Naive B cell (primary cell): ENCODE measurements around the gene TUBGCP2. TPM values are rescaled to one million over a fixed set of nuclear protein-coding genes. Genes with fewer than 3 reads are reported as not detected.
"Not testable (repeated sequence)": the region's sequence is repeated elsewhere in the genome, so short reads cannot be mapped to it uniquely, and the experiment has no call there.

ENCODE experiments used
- ATAC-seq, 2 donors: fragments of 150-1000 bp; cut with Tn5 transposase; 2 replicates each; pipeline ENCODE4 v1.10.0; 2021; ENCODE audit warnings: low read depth in 2 of 2, mild to moderate bottlenecking in 2 of 2, moderate library complexity in 2 of 2
- DNase-seq: peaks from one replicate; pipeline ENCODE4 v3.0.0; 2022
- H3K27ac Mint-ChIP-seq, 6 donors: one replicate each; pipeline ENCODE4 v1.8.0; 2020 to 2022; ENCODE audit warnings: mild to moderate bottlenecking in 6 of 6, mixed read lengths in 6 of 6, moderate library complexity in 5 of 6, inconsistent platforms in 2 of 6
- H3K27me3 Mint-ChIP-seq, 3 donors: one replicate each; pipeline ENCODE4 v1.8.0; 2021 to 2022; ENCODE audit warnings: mixed read lengths in 3 of 3, mild to moderate bottlenecking in 1 of 3
- H3K36me3 Mint-ChIP-seq, 2 donors: one replicate each; pipeline ENCODE4 v1.8.0; 2020 to 2022; ENCODE audit warnings: mixed read lengths in 2 of 2, inconsistent platforms in 1 of 2, mild to moderate bottlenecking in 1 of 2
- H3K4me1 Mint-ChIP-seq, 3 donors: one replicate each; pipeline ENCODE4 v1.8.0; 2020 to 2022; ENCODE audit warnings: mixed read lengths in 3 of 3, inconsistent platforms in 1 of 3, mild to moderate bottlenecking in 1 of 3, moderate library complexity in 1 of 3
- H3K4me3 Mint-ChIP-seq, 8 donors: one replicate each; pipeline ENCODE4 v1.8.0; 2020 to 2022; ENCODE audit warnings: mild to moderate bottlenecking in 8 of 8, mixed read lengths in 8 of 8, moderate library complexity in 8 of 8, inconsistent platforms in 2 of 8
- H3K9me3 Mint-ChIP-seq, 7 donors: one replicate each; pipeline ENCODE4 v1.8.0; 2020 to 2022; ENCODE audit warnings: mixed read lengths in 7 of 7, mild to moderate bottlenecking in 5 of 7, inconsistent platforms in 2 of 7, moderate library complexity in 1 of 7
- polyA plus RNA-seq, 6 donors: library from polyadenylated mRNA; unstranded; fragments of 300-500 nt; fragmentation: Illumina TruSeq; gene quantifications; one replicate each; pipeline ENCODE4 v1.2.3, GENCODE V29; 2021; ENCODE audit warnings: low read depth in 6 of 6

Gene TUBGCP2
- polyA plus RNA-seq, 6 donors from 2014 or later = 19.6 to 36.2 (median 25.9) TPM

- H3K27ac Mint-ChIP-seq = no peak overlapping the region
- ATAC-seq (no peak), DNase-seq (no peak)
- peaks cover 22 to 67% (median 47%) of the 10 kb centered on the region in 3 donors for H3K27me3 Mint-ChIP-seq
- peaks cover 0 to 4% (median 0%) of the 10 kb centered on the region in 7 donors for H3K9me3 Mint-ChIP-seq
- peaks cover 15 to 25% (median 20%) of the 10 kb centered on the region in 3 donors for H3K4me1 Mint-ChIP-seq
- no peaks in the 10 kb centered on the region for H3K36me3 Mint-ChIP-seq
- H3K4me3 Mint-ChIP-seq = peak overlapping the region in 7 of 8 donors; percentile 41 to 86 (median 65)
Measured at GRCh38 chr10:133326223-133326551, 17.5 kb upstream of the TUBGCP2 start.

DNA sequence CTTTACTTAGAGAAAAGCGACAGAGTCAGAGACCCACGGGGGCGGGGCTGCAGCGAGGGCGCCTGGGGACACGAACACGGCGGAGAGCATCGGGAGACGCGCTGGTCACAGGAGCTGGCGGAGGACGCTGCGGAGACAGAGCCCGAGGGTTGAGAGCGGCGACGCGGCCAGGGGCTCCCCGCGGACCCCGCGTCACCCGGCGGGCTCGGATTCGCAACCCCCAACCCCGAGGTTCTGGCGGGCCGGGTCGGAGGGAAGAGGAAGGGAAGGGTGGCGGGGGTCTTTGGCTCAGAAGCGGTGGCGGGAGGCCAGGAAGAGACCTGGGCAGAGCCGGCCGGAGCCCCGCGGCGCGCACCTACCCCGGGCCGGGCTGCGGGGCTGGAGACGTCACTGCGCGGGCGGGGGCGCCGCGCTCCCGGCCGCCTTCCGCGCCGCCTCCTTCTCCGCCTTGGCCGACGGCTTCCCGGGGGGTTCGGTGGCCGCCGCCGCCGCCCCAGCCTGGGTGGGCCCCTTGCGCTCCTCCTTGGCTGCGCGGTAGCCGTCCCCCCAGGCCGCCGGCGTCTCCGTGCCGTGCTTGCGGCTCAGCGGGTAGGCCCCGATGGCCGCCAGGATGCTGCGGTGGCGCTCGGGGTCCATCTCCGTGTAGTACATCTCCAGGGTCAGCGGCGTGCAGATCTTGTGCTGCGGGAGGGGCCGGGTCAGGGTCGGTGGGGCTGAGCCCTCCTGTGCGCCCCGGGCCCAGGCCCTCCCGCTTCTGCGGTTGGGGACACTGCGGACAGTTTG, 17.0 kb upstream of the TUBGCP2 start:
- Mint-ChIP-seq H3K27ac (peak overlapping the region in 1 of 6 donors; percentile 96), H3K4me3 (peak overlapping the region; percentile 59 to 86 (median 80)), H3K36me3 (no peaks in the 10 kb centered on the region), H3K9me3 (peaks cover 0 to 5% (median 0%) of the 10 kb centered on the region in 7 donors), H3K4me1 (peaks cover 15 to 25% (median 18%) of the 10 kb centered on the region in 3 donors), H3K27me3 (peaks cover 22 to 63% (median 47%) of the 10 kb centered on the region in 3 donors)
- no peak for ATAC-seq
- no peak for DNase-seq

GRCh38 chr10:133324857-133325260, 16.2 kb upstream of the TUBGCP2 start:
- peaks cover 3 to 9% (median 5%) of the 10 kb centered on the region in 7 donors for H3K9me3 Mint-ChIP-seq
- DNase-seq = no peak

DNA sequence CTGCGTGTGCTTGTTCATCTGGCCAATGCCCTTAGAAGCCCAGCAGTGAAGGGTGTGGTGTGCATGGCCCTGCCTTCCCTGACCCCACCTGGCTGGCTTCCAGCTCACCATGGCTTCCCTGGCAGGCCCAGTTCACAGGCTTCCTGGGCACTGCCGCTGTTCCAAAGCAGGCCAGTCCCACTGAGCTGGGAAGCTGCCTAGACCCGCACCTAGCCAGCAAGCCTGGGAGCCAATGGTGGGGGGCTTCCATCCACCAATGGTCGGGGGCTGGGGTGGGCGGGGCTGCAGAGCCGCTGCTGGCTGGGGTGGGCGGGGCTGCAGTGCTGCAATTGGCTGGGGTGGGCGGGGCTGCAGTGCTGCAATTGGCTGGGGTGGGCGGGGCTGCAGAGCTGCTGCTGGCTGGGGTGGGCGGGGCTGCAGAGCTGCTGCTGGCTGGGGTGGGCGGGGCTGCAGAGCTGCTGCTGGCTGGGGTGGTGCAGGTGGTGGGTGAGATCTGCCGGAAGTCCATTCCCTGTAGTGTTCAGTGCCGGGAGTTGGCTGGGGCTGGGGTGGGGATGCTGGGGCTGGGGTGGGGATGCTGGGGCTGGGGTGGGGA, 15.6 kb upstream of the TUBGCP2 start:
- peaks cover 26 to 66% (median 57%) of the 10 kb centered on the region in 3 donors for H3K27me3 Mint-ChIP-seq
- H3K4me3 Mint-ChIP-seq = peak overlapping the region in 1 of 8 donors; percentile 86
- peak; percentile 81 to 84 for ATAC-seq
- peaks cover 14 to 20% (median 15%) of the 10 kb centered on the region in 3 donors for H3K4me1 Mint-ChIP-seq
- H3K36me3 Mint-ChIP-seq = no peaks in the 10 kb centered on the region
- peaks cover 3 to 9% (median 5%) of the 10 kb centered on the region in 7 donors for H3K9me3 Mint-ChIP-seq
- no peak overlapping the region for H3K27ac Mint-ChIP-seq
- DNase-seq = peak; percentile 43

More at GRCh38 chr10:133324857-133325260, 16.2 kb upstream of the TUBGCP2 start:
- H3K4me3 Mint-ChIP-seq = peak overlapping the region in 7 of 8 donors; percentile 9 to 86 (median 66)
- peaks cover 13 to 22% (median 16%) of the 10 kb centered on the region in 3 donors for H3K4me1 Mint-ChIP-seq
- peaks cover 27 to 66% (median 55%) of the 10 kb centered on the region in 3 donors for H3K27me3 Mint-ChIP-seq
- H3K27ac Mint-ChIP-seq = no peak overlapping the region
- no peaks in the 10 kb centered on the region for H3K36me3 Mint-ChIP-seq
- ATAC-seq = peak; percentile 32 to 35

- not testable (repeated sequence) for DNase-seq, ATAC-seq, H3K9me3 Mint-ChIP-seq, H3K27ac Mint-ChIP-seq, H3K36me3 Mint-ChIP-seq
- H3K4me3 Mint-ChIP-seq = peak overlapping the region in 1 of 8 donors; percentile 22
- peaks cover 23 to 56% (median 50%) of the 10 kb centered on the region in 3 donors for H3K27me3 Mint-ChIP-seq
- peaks cover 16 to 27% (median 20%) of the 10 kb centered on the region in 3 donors for H3K4me1 Mint-ChIP-seq
Measured at GRCh38 chr10:133322064-133322709, 13.5 kb upstream of the TUBGCP2 start.

- H3K9me3 Mint-ChIP-seq, H3K36me3 Mint-ChIP-seq, DNase-seq, H3K27ac Mint-ChIP-seq, ATAC-seq, H3K4me3 Mint-ChIP-seq: not testable (repeated sequence)
- H3K27me3 Mint-ChIP-seq = peaks cover 15 to 44% (median 37%) of the 10 kb centered on the region in 3 donors
- H3K4me1 Mint-ChIP-seq = peaks cover 13 to 23% (median 15%) of the 10 kb centered on the region in 3 donors
Measured at GRCh38 chr10:133320852-133321422, 12.3 kb upstream of the TUBGCP2 start.

- Mint-ChIP-seq H3K4me3 (peak overlapping the region in 6 of 8 donors; percentile 39 to 80 (median 56)), H3K27ac (peak overlapping the region in 1 of 6 donors; percentile 18), H3K27me3 (peaks cover 11 to 35% (median 25%) of the 10 kb centered on the region in 3 donors), H3K4me1 (peaks cover 15 to 24% (median 16%) of the 10 kb centered on the region in 3 donors), H3K9me3 (peaks cover 3 to 9% (median 6%) of the 10 kb centered on the region in 7 donors), H3K36me3 (no peaks in the 10 kb centered on the region)
- ATAC-seq (peak; percentile 90 to 92), DNase-seq (peak; percentile 52)
Measured at GRCh38 chr10:133318494-133319127, 9.9 kb upstream of the TUBGCP2 start.

DNA sequence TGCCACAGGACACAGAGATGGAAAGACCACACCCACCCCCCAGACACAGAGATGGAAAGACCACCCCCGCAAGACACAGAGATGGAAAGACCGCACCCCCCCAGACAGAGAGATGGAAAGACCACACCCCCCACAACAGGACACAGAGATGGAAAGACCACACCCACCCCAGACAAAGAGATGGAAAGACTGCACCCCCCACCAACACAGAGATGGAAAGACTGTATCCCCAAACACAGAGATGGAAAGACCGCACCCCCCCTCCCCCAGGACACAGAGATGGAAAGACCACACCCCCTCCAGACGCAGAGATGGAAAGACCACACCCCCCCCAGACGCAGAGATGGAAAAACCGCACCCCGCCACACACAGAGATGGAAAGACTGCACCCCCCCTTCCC, 8.1 kb upstream of the TUBGCP2 start:
- no peak for DNase-seq
- no peaks in the 10 kb centered on the region for H3K36me3 Mint-ChIP-seq
- H3K27ac Mint-ChIP-seq = no peak overlapping the region
- ATAC-seq = no peak
- peaks cover 11 to 20% (median 19%) of the 10 kb centered on the region in 3 donors for H3K27me3 Mint-ChIP-seq
- H3K4me1 Mint-ChIP-seq = peaks cover 15 to 24% (median 16%) of the 10 kb centered on the region in 3 donors
- H3K9me3 Mint-ChIP-seq = peaks cover 3 to 8% (median 5%) of the 10 kb centered on the region in 7 donors
- no peak overlapping the region for H3K4me3 Mint-ChIP-seq

DNA sequence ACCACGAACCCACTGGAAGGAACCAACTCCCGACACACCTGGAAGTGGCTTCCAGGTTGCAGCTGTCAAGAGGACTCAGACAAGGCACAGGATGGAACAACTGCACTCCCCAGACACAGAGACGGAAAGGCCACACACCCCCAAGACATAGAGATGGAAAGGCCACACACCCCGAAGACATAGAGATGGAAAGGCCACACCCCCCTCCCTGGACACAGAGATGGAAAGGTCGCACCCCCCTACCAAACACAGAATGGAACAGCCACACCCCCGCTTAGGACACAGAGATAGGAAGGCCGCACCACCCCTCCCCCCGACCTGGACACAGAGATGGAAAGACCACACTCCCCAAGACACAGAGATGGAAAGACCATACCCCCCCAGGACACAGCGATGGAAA, 7.6 kb upstream of the TUBGCP2 start:
- Mint-ChIP-seq H3K27me3 (peaks cover 11 to 20% (median 19%) of the 10 kb centered on the region in 3 donors), H3K4me1 (peaks cover 15 to 24% (median 16%) of the 10 kb centered on the region in 3 donors), H3K4me3 (no peak overlapping the region), H3K9me3 (peaks cover 3 to 8% (median 5%) of the 10 kb centered on the region in 7 donors), H3K27ac (peak overlapping the region in 1 of 6 donors; percentile 34), H3K36me3 (no peaks in the 10 kb centered on the region)
- no peak for ATAC-seq
- no peak for DNase-seq

DNA sequence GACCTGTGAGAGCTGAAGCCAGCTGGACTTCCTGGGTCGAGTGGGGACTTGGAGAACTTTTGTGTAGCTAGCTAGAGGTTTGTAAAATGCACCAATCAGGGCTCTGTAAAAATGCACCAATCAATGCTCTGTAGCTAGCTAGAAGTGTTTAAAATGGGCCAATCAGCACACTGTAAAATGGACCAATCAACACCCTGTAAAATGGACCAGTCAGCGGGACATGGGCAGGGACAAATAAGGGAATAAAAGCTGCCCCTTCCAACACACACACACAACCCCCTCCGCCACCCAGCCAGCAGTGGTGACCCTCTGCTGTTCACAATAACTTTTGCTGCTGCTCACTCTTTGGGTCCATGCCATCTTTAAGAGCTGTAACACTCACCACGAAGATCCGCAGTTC, 7.2 kb upstream of the TUBGCP2 start:
- DNase-seq = no peak
- peaks cover 11 to 20% (median 19%) of the 10 kb centered on the region in 3 donors for H3K27me3 Mint-ChIP-seq
- H3K4me1 Mint-ChIP-seq = peaks cover 15 to 24% (median 16%) of the 10 kb centered on the region in 3 donors
- H3K9me3 Mint-ChIP-seq = peaks cover 1 to 8% (median 5%) of the 10 kb centered on the region in 7 donors
- ATAC-seq = no peak
- H3K27ac Mint-ChIP-seq = peak overlapping the region in 1 of 6 donors; percentile 34
- H3K36me3 Mint-ChIP-seq = no peaks in the 10 kb centered on the region
- no peak overlapping the region for H3K4me3 Mint-ChIP-seq

DNA sequence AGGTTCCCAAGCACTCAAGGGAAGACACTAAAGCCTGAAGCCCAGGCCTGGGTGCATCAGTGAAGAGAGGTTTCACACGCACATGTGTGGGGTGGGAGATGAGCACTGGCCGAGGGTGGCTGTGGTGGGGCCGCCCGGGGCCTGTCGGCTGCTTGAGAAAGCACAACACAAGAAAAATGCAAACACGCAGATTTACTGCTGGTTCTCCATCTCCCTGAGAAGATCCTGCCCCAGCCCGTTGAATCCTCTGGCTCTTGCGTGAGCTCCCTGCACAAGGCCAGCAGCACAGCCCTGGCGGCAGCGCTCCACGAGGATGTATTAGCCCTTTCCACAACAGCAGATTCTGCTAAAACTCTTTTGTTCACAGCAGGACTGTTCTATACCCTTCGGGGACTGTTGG, 6.2 kb upstream of the TUBGCP2 start:
- no peak overlapping the region for H3K27ac Mint-ChIP-seq
- no peak for DNase-seq
- H3K4me3 Mint-ChIP-seq = no peak overlapping the region

DNA sequence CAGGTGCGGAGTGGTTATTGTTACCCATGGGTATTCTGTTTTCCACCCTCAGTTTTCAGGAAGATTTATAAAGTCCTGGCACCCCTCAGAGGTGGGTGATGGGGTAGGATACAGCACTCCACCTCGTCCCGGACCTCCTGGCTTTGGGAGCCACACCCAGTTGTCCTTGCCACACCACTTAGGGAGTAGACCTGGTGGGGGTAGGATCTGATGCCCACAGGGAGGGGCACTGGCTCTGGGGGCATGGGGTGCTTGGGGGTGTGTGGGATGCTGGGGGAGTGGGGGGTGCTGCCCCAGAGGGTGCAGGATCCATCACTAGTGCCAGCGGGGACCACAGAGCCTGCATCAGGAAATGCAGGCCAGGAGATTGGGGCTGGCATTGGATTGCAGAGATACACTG, 4.5 kb upstream of the TUBGCP2 start:
- ATAC-seq (no peak), DNase-seq (no peak)
- Mint-ChIP-seq H3K9me3 (peaks cover 0 to 2% (median 0%) of the 10 kb centered on the region in 7 donors), H3K4me1 (peaks cover 6 to 14% (median 9%) of the 10 kb centered on the region in 3 donors), H3K36me3 (peaks cover 0 to 3% of the 10 kb centered on the region in 2 donors), H3K4me3 (peak overlapping the region in 1 of 8 donors; percentile 24), H3K27me3 (no peaks in the 10 kb centered on the region), H3K27ac (peak overlapping the region in 1 of 6 donors; percentile 12)

More for the DNA sequence above, 6.2 kb upstream of the TUBGCP2 start:
- Mint-ChIP-seq H3K36me3 (no peaks in the 10 kb centered on the region), H3K27me3 (peaks cover 6 to 14% (median 12%) of the 10 kb centered on the region in 3 donors), H3K4me1 (peaks cover 15 to 24% (median 16%) of the 10 kb centered on the region in 3 donors), H3K9me3 (peaks cover 0 to 5% (median 0%) of the 10 kb centered on the region in 7 donors)
- ATAC-seq = no peak
